Measurements from ENCODE around the gene PTMS. TPM values are rescaled to one million over a fixed set of nuclear protein-coding genes. Genes with fewer than 3 reads are reported as not detected.

The PTMS gene
- total and polyA plus RNA-seq, 7 donors = 93.2 to 392 (median 198) TPM

- Histone ChIP-seq H3K27ac (no peak overlapping the region), H3K4me1 (no peaks in the 10 kb centered on the region), H3K36me3 (no peaks in the 10 kb centered on the region), H3K27me3 (no peaks in the 10 kb centered on the region), H3K9me3 (no peaks in the 10 kb centered on the region), H3K4me3 (peak overlapping the region in 1 of 4 donors; percentile 36)
- DNase-seq = no peak
- 76 to 83% methylated on average over 12 of the region's 12 CpGs for WGBS, 2 donors
- intact Hi-C loops (cut with DNase I) = no loop called here
- no peak for TF ChIP-seq CTCF (IDR thresholded peaks at IDR 0.05)
- no peak for TF ChIP-seq EP300 (IDR thresholded peaks at IDR 0.05)
- TF ChIP-seq POLR2AphosphoS5 (IDR thresholded peaks at IDR 0.05) = no peak
- no peak for TF ChIP-seq POLR2A (IDR thresholded peaks at IDR 0.05)
Observed at GRCh38 chr12:6790496-6791150, 24.5 kb downstream of the PTMS start.

GRCh38 chr12:6791931-6792520 is 25.9 kb downstream of the PTMS start:
- Histone ChIP-seq H3K4me1 (no peaks in the 10 kb centered on the region), H3K27ac (peak overlapping the region in 3 of 4 donors; percentile 26 to 37 (median 28)), H3K4me3 (peak overlapping the region in 2 of 4 donors; percentile 5 to 17), H3K9me3 (no peaks in the 10 kb centered on the region), H3K27me3 (no peaks in the 10 kb centered on the region), H3K36me3 (no peaks in the 10 kb centered on the region)
- TF ChIP-seq POLR2A (IDR thresholded peaks at IDR 0.05) (no peak), POLR2AphosphoS5 (IDR thresholded peaks at IDR 0.05) (no peak), CTCF (IDR thresholded peaks at IDR 0.05) (no peak), EP300 (IDR thresholded peaks at IDR 0.05) (no peak)
- WGBS, 2 donors = 55 to 77% methylated on average over 13 of the region's 13 CpGs
- DNase-seq = no peak
- intact Hi-C loops (cut with DNase I) = no loop called here

- H3K27ac ChIP-seq = peak overlapping the region in 3 of 4 donors; percentile 26 to 37 (median 28)
- H3K4me1 ChIP-seq = no peaks in the 10 kb centered on the region
- peak overlapping the region in 2 of 4 donors; percentile 5 to 17 for H3K4me3 ChIP-seq
- TF ChIP-seq EP300 (IDR thresholded peaks at IDR 0.05) (no peak), CTCF (IDR thresholded peaks at IDR 0.05) (no peak), POLR2AphosphoS5 (IDR thresholded peaks at IDR 0.05) (no peak), POLR2A (IDR thresholded peaks at IDR 0.05) (peak in 1 of 2 donors; percentile 8)
- 23 to 49% methylated on average over 12 of the region's 12 CpGs for WGBS, 2 donors
- H3K9me3 ChIP-seq = no peaks in the 10 kb centered on the region
- intact Hi-C loops (cut with DNase I) = no loop called here
- no peaks in the 10 kb centered on the region for H3K36me3 ChIP-seq
- H3K27me3 ChIP-seq = no peaks in the 10 kb centered on the region
- DNase-seq = peak; percentile 78
Observed at GRCh38 chr12:6792522-6793201, 26.5 kb downstream of the PTMS start.

GRCh38 chr12:6795088-6795487 is 28.9 kb downstream of the PTMS start:
- WGBS, 2 donors = 82 to 96% methylated on average over 2 of the region's 2 CpGs
- H3K27me3 ChIP-seq = no peaks in the 10 kb centered on the region
- H3K4me1 ChIP-seq = no peaks in the 10 kb centered on the region
- intact Hi-C loops (cut with DNase I) = no loop called here
- no peaks in the 10 kb centered on the region for H3K36me3 ChIP-seq
- TF ChIP-seq POLR2A (IDR thresholded peaks at IDR 0.05) (no peak), EP300 (IDR thresholded peaks at IDR 0.05) (no peak), POLR2AphosphoS5 (IDR thresholded peaks at IDR 0.05) (no peak), CTCF (IDR thresholded peaks at IDR 0.05) (no peak)
- no peaks in the 10 kb centered on the region for H3K9me3 ChIP-seq
- no peak overlapping the region for H3K4me3 ChIP-seq
- no peak overlapping the region for H3K27ac ChIP-seq
- DNase-seq = no peak

All from sigmoid colon (tissue), 7 donors.